Activated CD8-positive, alpha-beta memory T cell treated with anti-CD3 and anti-CD28 coated beads for 1 hour (primary cell): ENCODE measurements around the gene RPS28.
"Not testable (repeated sequence)": the region's sequence is repeated elsewhere in the genome, so short reads cannot be mapped to it uniquely, and the experiment has no call there.

Source experiments
- DNase-seq, 2 donors: peaks; one replicate each; pipeline ENCODE4 v3.0.0-alpha.2; 2020; ENCODE audit warnings: low read depth in 1 of 2; ENCODE audit errors: extremely low read depth in 1 of 2

The RPS28 gene

DNA sequence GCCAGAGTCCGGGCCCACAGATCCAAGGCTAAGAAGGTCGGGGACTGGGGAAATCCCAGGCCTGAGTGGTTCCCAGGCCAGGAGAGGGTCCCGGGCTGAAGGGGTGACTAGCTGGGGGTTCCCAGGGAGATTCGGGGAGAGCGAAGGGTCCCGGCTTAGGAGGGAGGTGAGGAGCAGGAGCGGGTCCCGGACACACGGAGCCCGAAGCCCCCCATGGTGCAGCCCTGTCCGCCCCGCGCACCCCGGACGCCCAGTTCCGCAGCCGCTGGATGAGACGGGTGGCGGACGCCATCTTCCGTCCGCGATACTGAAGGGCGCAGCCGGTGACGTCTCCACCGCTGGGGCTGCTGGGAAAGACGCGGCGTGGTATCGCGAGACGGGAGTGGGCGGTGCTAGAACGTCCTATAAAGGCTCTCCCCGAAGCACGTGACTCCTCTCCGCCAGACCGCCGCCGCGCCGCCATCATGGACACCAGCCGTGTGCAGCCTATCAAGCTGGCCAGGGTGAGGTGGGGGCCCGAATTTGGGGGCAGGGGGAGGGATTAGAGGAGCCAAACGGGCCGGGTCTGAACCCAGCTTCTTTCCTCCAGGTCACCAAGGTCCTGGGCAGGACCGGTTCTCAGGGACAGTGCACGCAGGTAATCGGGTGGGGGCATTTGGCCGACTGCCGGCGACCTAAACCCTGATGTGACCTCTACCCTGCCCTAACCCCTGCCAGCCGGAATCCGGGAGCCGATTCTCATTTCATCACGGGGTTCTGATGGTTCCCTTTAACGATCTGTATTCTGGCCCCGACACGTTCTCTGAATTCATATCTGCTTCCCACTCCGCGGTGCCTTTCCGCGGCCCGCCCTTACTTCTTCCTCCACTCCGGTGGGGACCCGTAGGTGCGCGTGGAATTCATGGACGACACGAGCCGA, at the start of gene RPS28, which contains the start of gene NDUFA7:
RPS28 (plus strand) TSS at position 430 of the 919 bp plus-strand sequence; CDS start at position 465, 35 bp downstream.
NDUFA7 (minus strand) TSS at position 309 of the 919 bp plus-strand sequence; CDS start at position 292, 17 bp downstream.
- DNase-seq: peak; percentile 94 to 95

DNA sequence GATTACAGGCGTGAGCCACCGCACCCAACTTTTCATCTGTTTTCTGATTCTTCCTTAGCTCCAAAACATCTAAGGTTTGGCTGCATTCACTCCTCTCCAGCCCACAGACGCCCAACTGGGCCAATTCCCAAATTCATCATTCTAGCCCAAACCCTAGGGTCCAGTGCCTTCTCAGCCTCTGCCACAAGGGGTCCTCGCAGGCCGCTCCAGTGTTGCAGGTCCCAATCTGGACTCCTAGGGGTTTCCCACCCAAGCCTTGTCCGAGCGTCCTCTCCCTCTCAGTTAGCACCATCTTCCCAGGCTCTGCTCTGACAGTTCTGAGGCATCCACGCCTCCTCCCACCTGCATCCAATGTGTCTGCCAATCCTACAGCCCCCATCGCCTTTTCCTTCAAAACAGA, 44.8 kb upstream of the RPS28 start:
- DNase-seq: not testable (repeated sequence)

DNA sequence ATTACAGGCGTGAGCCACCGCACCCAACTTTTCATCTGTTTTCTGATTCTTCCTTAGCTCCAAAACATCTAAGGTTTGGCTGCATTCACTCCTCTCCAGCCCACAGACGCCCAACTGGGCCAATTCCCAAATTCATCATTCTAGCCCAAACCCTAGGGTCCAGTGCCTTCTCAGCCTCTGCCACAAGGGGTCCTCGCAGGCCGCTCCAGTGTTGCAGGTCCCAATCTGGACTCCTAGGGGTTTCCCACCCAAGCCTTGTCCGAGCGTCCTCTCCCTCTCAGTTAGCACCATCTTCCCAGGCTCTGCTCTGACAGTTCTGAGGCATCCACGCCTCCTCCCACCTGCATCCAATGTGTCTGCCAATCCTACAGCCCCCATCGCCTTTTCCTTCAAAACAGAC, 30.0 kb upstream of the RPS28 start:
- not testable (repeated sequence) for DNase-seq

DNA sequence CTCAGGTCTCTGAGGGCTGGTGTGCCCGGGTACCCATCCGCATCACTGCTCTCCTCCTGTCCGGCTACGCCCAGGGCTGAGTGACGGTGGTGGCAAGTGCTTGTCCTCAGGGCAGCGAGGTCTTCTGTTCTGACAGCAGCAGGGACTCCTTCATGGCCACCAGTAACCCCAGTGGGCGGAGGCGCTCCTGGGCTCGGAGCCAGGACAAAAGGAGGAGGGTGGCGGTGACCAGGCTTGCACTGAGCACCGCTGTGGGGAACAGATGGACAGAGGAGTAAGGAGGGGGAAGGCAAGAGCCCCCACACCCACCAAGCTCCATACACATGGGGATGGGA, 19.0 kb upstream of the RPS28 start:
- no peak for DNase-seq

DNA sequence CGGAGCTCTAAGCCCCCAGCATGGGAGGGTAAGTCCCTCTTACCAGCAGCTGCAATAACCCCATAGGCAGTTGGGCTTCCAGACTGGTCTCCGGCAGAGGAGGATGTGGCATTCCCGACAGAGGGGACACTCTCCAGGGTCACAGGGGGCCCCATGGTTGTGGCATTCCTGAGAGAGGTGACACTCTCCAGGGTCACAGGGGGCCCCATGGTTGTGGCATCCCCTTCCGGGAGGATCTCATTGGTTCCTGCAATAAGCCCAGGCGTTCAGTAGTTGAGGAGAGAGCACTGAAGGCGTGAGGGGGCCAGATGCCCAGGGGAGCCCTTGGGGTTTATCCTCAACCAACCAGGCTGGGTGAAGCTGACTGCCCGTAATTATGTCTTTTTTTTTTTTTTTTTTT, 18.6 kb upstream of the RPS28 start:
- DNase-seq: no peak

DNA sequence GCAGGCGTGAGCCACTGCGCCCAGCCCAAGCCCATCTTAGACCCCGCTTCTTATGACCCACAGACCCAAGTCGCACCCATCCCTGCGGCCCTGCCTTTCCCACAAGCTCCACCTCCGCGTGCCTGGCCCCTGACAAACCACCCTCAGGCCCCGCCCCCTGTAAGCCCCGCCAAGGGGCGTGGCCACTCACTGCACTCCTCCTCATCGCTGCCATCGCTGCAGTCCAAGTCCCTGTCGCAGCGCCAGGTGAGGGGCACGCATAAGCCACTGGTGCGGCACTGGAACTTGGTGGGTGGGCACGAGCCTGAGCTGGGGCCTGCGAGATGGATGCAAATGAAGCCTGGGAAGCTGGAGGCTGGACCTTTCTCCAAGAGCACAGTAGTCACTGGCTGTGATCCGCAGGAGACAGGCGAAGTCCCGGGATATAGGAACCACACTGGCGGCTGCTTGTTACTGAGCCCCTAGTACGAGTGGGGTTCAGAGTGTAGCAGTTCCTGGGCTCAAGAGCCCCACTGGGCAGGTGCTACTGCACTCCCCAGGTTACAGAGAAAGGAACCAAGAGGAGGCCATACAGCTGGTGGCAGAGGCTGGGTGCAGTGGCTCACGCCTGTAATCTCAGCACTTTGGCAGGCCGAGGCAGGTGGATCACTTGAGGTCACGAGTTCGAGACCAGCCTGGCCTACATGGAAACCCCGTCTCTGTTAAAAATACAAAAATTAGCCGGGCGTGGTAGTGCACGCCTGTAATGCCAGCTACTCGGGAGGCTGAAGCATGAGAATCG, 16.3 kb upstream of the RPS28 start:
- no peak for DNase-seq

DNA sequence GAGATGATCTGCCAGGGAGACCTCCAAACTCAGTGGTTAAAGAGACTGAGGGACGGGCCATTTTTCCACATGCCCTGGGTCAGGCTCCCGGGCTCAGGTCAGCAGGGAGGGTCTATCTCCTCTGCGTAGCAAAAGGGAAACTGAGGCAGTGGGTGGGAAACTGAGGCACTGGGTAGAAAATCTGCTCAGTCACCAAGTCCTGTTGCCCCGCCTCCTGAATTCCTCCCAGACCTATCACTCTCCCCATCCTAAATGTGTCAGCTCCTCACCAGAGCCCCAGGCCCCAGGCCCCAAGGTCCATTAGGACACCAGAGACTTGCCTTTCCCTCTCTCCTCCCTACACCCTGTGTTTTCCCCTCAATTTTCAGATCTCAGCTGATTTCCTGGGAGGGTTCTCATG, 15.5 kb upstream of the RPS28 start:
- no peak for DNase-seq

DNA sequence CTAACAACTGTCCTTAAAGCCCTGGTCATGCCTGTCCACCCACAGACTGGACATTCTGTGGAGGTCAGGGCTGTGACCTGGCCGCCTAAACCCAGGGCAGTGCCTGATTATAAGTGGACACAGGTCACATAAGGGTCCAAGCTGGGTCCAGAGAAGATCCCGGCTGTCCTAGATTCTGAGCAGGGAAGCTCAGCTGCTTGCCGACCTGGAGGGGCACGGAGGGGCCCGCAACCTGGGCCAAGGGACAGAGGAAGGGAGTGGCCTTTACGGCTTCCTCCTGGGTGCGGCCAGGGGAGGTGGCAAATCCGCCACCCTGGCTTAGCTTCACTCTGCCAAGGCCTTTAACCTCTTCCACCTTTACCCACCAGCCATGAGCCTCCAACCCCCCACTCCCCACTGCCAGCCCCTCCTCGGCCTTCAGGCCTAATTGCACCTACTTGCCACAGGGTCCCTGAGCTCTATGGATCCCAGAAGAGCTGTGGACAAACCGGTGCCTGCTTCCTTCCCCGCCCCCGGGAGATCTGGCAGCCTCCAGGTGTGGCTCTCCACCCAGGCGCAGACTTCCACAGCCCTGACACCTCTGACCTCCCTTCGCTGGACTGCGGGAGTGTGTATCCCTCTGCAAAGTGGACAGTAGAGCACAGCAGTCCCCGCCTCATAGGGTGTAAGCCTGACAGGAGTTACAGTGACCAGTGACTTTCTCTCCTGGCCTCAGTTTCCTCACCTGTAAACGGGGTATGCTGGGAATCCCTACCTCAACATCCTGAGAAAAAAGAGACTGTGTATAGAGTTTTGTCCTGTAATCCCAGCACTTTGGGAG, 14.9 kb upstream of the RPS28 start:
- no peak for DNase-seq

DNA sequence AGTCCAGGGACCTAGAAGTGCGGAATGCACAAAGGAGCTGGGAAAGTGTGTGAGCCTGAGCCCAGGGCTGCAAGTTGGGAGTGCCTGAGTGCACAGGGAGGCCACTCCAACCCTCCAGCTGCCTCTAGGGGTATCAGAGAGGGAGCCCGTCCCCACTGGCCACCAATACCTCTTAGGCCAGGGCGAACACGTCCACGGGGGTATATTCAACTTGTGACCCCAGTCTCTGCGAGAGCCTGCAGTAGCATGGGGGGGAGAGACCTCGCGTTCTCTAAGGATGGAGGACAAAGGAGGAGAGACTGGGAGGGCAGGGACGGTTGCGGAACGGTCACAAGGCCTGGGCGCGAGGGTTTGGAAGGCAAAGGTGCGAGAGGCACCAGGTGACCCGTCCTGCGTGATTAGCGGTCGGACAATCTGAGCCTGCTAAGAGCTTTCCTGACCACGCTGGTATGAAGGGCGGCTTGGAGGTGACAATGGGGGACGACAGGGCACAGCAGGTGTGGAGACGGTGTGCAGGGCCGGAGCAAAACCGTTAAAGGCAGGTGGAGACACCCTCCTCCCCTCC, 13.8 kb upstream of the RPS28 start:
- no peak for DNase-seq

DNA sequence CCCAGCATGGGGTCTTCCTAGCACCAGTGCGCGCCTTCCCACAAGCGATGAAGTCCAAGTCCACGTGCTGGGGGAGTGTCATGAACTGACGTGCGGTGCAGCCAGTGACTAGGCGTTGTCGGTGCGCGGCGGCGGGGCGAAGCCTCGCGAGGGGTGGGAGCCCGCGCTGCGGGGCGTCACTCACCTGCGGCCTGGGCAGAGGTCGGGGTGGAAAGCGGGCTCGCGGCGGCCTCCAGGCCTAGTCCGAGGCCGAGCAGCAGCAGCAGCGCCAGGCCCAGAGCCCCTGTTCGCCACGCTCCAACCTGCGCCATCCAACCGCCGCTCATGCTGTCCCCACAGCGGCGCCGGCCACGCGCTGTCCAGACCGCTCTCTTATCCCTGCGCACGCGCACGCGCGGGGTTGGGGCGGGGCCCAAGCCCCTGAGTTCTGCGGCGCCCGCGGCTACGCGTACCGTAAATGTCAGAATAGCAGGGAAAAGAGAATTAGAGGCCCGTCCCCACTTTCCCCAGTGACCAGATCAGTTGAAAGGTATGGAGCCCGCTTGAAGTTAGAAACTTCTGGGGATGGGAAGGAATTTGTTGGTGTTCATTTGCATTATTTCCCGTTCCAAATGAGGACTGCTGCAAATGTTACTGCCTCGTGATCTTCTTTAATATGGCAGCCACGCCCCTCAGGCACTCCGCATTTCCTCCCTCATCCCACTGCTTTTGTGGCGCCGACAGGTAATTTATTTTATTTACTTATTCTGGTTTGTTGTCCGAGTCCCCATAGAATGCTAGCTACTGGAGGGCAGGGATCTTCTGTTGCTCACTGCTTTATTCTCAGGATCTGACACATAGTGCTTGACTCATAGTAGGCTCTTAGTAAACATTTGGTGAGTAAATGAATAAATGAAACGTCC, 13.1 kb upstream of the RPS28 start, which contains the start of gene CD320:
CD320 (minus strand) TSS at position 394 of the 902 bp plus-strand sequence; CDS start at position 326, 68 bp downstream.
- DNase-seq: peak; percentile 46 to 81

DNA sequence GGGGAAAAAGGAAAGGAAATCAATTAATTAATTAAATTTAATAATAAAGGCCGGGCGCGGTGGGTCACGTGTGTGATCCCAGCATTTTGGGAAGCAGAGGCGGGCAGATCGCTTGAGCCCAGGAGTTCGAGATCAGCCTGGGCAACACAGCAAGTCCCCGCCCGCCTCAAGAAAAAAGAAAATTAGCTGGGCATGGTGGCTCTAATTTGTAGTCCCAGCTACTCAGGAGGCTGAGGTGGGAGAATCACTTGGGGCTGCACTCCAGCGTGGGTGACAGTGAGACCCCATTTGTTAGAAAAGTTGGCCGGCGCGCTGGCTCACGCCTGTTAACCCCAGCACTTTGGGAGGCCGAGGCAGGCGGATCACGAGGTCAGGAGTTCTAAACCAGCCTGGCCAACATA, 12.4 kb upstream of the RPS28 start:
- DNase-seq: no peak

DNA sequence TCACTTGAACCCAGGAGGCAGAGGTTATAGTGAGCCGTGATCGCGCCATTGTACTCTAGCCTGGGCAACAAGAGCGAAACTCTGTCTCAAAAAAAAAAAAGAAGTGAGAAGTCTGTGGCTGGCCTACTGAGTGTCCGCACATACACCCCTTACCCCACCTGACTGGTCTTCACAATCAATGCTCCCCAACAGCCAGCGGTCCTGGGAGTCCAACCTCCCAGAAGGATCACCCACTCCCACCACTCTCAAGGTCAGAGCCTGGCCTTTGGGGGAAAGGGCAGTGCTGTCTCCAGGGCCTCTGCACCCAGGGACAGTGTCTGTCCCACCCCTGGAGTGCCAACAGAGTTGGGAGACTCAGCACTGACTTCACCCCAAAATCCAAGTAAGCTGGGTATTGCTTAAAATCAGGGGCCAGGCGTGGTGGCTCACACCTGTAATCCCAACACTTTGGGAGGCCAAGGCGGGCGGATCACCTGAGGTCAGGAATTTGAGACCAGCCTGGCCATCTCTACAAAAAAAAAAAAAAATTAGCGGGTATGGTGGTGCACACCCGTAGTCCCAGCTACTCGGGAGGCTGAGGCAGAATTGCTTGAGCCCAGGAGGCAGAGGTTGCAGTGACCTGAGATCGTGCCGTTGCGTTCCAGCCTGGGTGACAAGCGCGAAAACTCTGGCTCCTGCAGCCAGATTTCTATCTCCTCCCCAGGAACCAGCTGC, 10.8 kb upstream of the RPS28 start:
- no peak for DNase-seq

DNA sequence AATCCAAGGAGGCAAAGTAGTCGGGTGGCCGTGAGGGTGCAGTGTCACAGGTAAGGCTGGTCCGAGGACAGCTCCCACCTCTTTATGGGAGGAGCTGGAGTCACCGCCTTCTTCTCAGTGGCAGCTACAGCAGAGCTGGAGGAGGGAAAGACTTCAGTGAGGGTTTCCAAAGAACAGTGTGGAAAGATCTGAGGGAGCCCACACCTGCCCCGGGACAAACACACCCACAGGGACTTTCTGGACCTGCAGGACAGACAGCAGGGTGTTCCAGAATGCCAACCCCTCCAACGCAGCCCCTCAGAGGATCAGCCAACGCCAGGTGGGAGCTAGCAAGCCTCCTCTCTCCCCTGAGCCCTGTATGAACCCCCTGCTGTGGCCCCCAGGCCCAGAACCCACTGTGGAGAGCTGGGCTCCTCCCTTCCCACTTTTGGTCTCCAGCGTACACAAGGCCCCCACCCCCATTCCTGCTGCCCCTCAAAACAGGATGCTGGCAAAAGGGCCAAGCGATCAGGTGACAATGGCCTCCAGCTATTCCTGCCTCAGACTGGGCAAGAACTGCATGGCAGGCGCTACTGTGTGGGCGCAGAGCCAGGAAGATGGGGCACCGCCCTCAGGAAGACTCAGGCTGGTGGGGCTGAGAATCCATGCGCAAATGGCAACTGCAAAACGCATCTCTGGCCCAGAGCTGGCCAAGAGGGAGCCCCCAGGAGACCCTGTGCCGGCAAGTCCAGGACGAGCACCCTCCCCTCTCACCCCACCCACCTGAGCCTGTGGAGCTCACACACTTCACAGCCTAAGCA, 9.6 kb upstream of the RPS28 start:
- no peak for DNase-seq

DNA sequence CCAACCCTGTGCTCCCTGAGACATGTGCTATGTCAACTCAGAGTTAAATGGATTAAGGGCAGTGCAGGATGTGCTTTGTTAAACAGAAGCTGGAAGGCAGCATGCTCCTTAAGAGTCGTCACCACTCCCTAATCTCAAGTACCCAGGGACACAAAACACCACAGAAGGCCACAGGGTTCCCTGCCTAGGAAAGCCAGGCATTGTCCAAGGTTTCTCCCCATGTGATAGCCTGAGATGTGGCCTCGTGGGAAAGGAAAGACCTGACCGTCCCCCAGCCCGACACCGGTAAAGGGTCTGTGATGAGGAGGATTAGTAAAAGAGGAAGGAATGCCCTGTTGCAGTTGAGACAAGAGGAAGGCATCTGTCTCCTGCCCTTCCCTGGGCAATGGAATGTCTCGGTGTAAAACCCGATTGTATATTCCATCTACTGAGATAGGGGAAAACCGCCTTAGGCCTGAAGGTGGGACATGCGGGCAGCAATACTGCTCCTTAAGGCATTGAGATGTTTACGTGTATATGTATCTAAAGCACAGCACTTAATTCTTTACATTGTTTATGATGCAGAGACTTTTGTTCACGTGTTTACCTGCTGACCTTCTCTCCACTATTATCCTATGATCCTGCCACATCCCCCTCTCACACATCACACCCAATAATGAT, 6.2 kb upstream of the RPS28 start:
- DNase-seq: not testable (repeated sequence)

DNA sequence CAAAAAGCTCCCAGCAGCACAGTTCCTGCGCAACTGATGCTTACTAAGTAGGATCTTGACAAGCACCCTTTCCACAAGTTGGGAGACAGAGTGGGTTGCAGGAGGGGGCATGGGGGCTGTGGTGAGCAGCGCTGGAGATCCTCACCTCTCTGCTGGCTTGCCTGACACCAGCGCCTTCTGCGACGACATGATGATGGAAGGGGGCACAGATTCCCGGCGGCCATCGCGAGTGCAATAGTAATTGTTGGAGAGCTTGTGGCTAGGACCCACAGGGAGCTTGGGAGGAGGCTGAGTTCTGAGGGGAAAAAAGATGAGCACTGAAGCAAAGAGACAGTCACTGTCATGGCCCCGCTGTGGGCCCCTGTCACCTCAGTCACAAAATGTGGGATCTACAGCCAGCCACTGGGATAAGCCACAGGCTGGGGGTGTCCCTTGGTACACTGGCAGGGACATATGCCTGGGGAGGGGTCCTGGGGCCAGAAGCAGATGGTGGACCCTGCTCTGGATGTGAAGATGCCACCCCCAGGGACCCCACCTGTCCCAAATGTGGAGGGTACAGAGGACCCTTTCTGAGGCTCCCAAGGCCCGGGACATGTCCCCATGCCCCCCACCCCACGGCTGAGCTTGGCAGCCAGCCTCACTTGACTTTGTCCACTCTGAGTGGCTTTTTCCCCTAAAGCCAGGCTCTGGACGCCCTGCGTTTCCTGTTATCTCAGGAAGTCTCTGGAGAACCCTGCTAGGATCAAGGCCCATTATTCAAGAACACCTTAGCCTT, 4.8 kb upstream of the RPS28 start:
- DNase-seq: no peak

DNA sequence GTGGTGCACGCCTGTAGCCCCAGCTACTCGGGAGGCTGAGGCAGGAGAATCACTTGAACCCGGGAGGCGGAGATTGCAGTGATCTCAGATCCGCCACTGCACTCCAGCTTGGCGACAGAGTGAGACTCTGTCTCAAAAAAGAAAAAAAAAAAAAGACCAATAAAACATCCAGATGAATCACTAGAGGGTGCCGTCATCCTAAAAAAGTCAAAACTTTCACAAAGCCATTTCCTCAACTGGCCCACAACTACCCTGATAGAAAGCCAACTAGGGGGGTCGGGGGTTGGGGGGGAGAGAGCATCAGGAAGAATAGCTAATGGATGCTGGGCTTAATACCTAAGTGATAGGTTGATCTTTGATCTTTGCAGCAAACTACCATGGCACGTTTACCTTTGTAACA, 2.5 kb upstream of the RPS28 start:
- DNase-seq: not testable (repeated sequence)
